H1 (cell line): ENCODE data around the gene OR5K2. TPM values are rescaled to one million over a fixed set of nuclear protein-coding genes. Genes with fewer than 3 reads are reported as not detected.

Experiments used
- CTCF ChIA-PET: fragments of 300-600 bp; sonication (Branson Sonifier 250); formaldehyde crosslinking; loops from one replicate; lab custom pipeline; 2021; ENCODE audit not compliant: partially characterized antibody; lab: Charles Lee
- POLR2A ChIA-PET: fragments of 300-600 bp; sonication (Branson Sonifier 250); formaldehyde crosslinking; loops from one replicate; lab custom pipeline; 2021; ENCODE audit warnings: inconsistent platforms; ENCODE audit not compliant: partially characterized antibody; lab: Charles Lee
- DNase-seq, 2 experiments: peaks; one replicate each; pipeline versions ENCODE4 v3.0.0 to v3.0.0-alpha.2; 2010 to 2022; ENCODE audit warnings: low spot score in 2 of 2, low read depth in 1 of 2, mixed read lengths in 1 of 2
- FAIRE-seq: peaks from 2 replicates; lab custom pipeline; 2011; peaks lifted over from hg19 to GRCh38; lab: Jason Lieb, UNC
- H2AFZ ChIP-seq: 2 replicates; pipeline ENCODE4 v1.8.1; 2012; ENCODE audit warnings: low read length, inconsistent platforms
- H2AK5ac ChIP-seq: 2 replicates; pipeline ENCODE4 v1.6.1; 2013; ENCODE audit warnings: low read depth, low read length
- H2BK120ac ChIP-seq: replicated peaks from 2 replicates; pipeline ENCODE3; 2013; ENCODE audit warnings: low read depth, low read length, inconsistent platforms
- H2BK12ac ChIP-seq: 2 replicates; pipeline ENCODE4 v1.6.1; 2013; ENCODE audit warnings: low read depth, low read length
- H2BK15ac ChIP-seq: 2 replicates; pipeline ENCODE4 v1.6.1; 2013; ENCODE audit warnings: low read length
- H2BK20ac ChIP-seq: 2 replicates; pipeline ENCODE4 v1.6.1; 2013; ENCODE audit warnings: low read length
- H2BK5ac ChIP-seq: 2 replicates; pipeline ENCODE4 v1.6.1; 2013; ENCODE audit warnings: low read depth, low read length
- H3K14ac ChIP-seq: 2 replicates; pipeline ENCODE4 v1.6.1; 2013; ENCODE audit warnings: inconsistent platforms; ENCODE audit not compliant: insufficient read length
- H3K18ac ChIP-seq: 2 replicates; pipeline ENCODE4 v1.6.1; 2013; ENCODE audit warnings: low read length; ENCODE audit errors: extremely low read depth
- H3K23ac ChIP-seq: 2 replicates; pipeline ENCODE4 v1.6.1; 2013; ENCODE audit warnings: inconsistent platforms; ENCODE audit not compliant: insufficient read length
- H3K23me2 ChIP-seq: 2 replicates; pipeline ENCODE4 v1.6.1; 2013; ENCODE audit warnings: low read depth, low read length
- H3K27ac ChIP-seq: 2 replicates; pipeline ENCODE4 v1.6.1; 2011; ENCODE audit warnings: low read depth, low read length, inconsistent platforms
- H3K27me3 ChIP-seq, 4 experiments: replicated peaks in 1 of 4; 1 replicate in 1 of 4; 2 replicates in 3 of 4; pipeline versions ENCODE4 v1.6.1 to v1.8.1; 2011 to 2013; ENCODE audit warnings: low read length in 3 of 4, mild to moderate bottlenecking in 3 of 4, inconsistent platforms in 2 of 4, mixed read lengths in 2 of 4, moderate library complexity in 1 of 4; ENCODE audit not compliant: control insufficient read depth in 3 of 4, insufficient read depth in 3 of 4; ENCODE audit errors: extremely low read depth in 1 of 4
- H3K36me3 ChIP-seq, 4 experiments: 2 replicates each; pipeline versions ENCODE4 v1.6.1 to v1.8.1; 2011 to 2013; ENCODE audit warnings: mild to moderate bottlenecking in 4 of 4, low read length in 3 of 4, moderate library complexity in 2 of 4, control low read depth in 1 of 4, inconsistent platforms in 1 of 4; ENCODE audit not compliant: insufficient read depth in 4 of 4, control insufficient read depth in 2 of 4
- H3K4ac ChIP-seq: replicated peaks from 2 replicates; pipeline ENCODE3; 2013; ENCODE audit warnings: low read length, low read depth, mixed read lengths, inconsistent platforms; ENCODE audit not compliant: insufficient read length
- H3K4me1 ChIP-seq, 4 experiments: replicated peaks in 1 of 4; 1 replicate in 1 of 4; 2 replicates in 3 of 4; pipeline versions ENCODE4 v1.6.1 to v1.8.1; 2011 to 2013; ENCODE audit warnings: low read length in 3 of 4, inconsistent platforms in 2 of 4, mixed read lengths in 1 of 4; ENCODE audit not compliant: insufficient read depth in 4 of 4, control insufficient read depth in 3 of 4
- H3K4me2 ChIP-seq, 2 experiments: 2 replicates each; pipeline versions ENCODE4 v1.6.1 to v1.8.1; 2011 to 2013; ENCODE audit warnings: low read depth in 2 of 2, low read length in 2 of 2, control low read depth in 1 of 2, inconsistent platforms in 1 of 2, mild to moderate bottlenecking in 1 of 2; ENCODE audit not compliant: insufficient read depth in 1 of 2
- H3K4me3 ChIP-seq, 4 experiments: fragments of 200-600, 300-600 bp in 1 of 4; sonication (generic), shearing (Covaris generic), sonication (Bioruptor Twin) in 1 of 4; 2 replicates each; pipeline versions ENCODE4 v1.5.1 to v1.8.1; 2011 to 2016; ENCODE audit warnings: low read length in 4 of 4, low read depth in 3 of 4, control low read depth in 2 of 4, inconsistent platforms in 2 of 4, mild to moderate bottlenecking in 2 of 4, mixed read lengths in 1 of 4, moderate library complexity in 1 of 4; ENCODE audit not compliant: insufficient read depth in 2 of 4; ENCODE audit errors: extremely low read depth in 1 of 4
- H3K56ac ChIP-seq: replicated peaks from 2 replicates; pipeline ENCODE3; 2013; ENCODE audit warnings: low read depth, mild to moderate bottlenecking, mixed read lengths, low read length, inconsistent platforms; ENCODE audit not compliant: insufficient read length
- H3K79me1 ChIP-seq: 2 replicates; pipeline ENCODE4 v1.6.1; 2013; ENCODE audit warnings: low read depth, low read length, control low read depth
- H3K79me2 ChIP-seq, 2 experiments: 2 replicates each; pipeline versions ENCODE4 v1.6.1 to v1.8.1; 2012 to 2013; ENCODE audit warnings: low read length in 2 of 2, mild to moderate bottlenecking in 2 of 2, inconsistent platforms in 1 of 2; ENCODE audit not compliant: insufficient read depth in 2 of 2, control insufficient read depth in 1 of 2
- H3K9ac ChIP-seq, 4 experiments: replicated peaks in 1 of 4; 1 replicate in 1 of 4; 2 replicates in 3 of 4; pipeline versions ENCODE4 v1.6.1 to v1.8.1; 2011 to 2013; ENCODE audit warnings: low read depth in 3 of 4, low read length in 3 of 4, control low read depth in 2 of 4, mild to moderate bottlenecking in 2 of 4, moderate library complexity in 2 of 4, inconsistent platforms in 1 of 4; ENCODE audit errors: extremely low read depth in 1 of 4
- H3K9me3 ChIP-seq, 2 experiments: 2 replicates each; pipeline versions ENCODE4 v1.6.1 to v1.8.1; 2012 to 2013; ENCODE audit warnings: mild to moderate bottlenecking in 2 of 2, moderate library complexity in 2 of 2, control low read depth in 1 of 2, inconsistent platforms in 1 of 2, low read depth in 1 of 2, low read length in 1 of 2, mixed read lengths in 1 of 2; ENCODE audit not compliant: insufficient read depth in 2 of 2
- H4K20me1 ChIP-seq, 2 experiments: replicated peaks in 1 of 2; 2 replicates each; pipeline versions ENCODE3 to v1.8.1; 2011 to 2013; ENCODE audit warnings: inconsistent platforms in 2 of 2, low read length in 2 of 2, mild to moderate bottlenecking in 1 of 2; ENCODE audit not compliant: insufficient read depth in 2 of 2, control insufficient read depth in 1 of 2
- H4K5ac ChIP-seq: 2 replicates; pipeline ENCODE4 v1.6.1; 2013; ENCODE audit warnings: low read length, low read depth, mixed read lengths, inconsistent platforms; ENCODE audit not compliant: insufficient read length
- H4K8ac ChIP-seq: 2 replicates; pipeline ENCODE4 v1.8.0; 2013; ENCODE audit warnings: mild to moderate bottlenecking, moderate library complexity, low read length, inconsistent platforms; ENCODE audit not compliant: insufficient read depth; ENCODE audit errors: extremely low read depth
- H4K91ac ChIP-seq: replicated peaks from 2 replicates; pipeline ENCODE3; 2013; ENCODE audit warnings: low read length, mixed read lengths, inconsistent platforms; ENCODE audit not compliant: insufficient read length
- BACH1 ChIP-seq: IDR thresholded peaks from 2 replicates; pipeline ENCODE4 v1.6.1; 2012; ENCODE audit warnings: low read length, improper control_type of control experiment
- CEBPB ChIP-seq: IDR thresholded peaks from 2 replicates; pipeline ENCODE4 v1.6.1; 2012; ENCODE audit warnings: low read depth, low read length
- CREB1 ChIP-seq: IDR thresholded peaks from 2 replicates; pipeline ENCODE4 v1.6.1; 2012; ENCODE audit warnings: inconsistent platforms
- EGR1 ChIP-seq: IDR thresholded peaks from 2 replicates; pipeline ENCODE4 v1.6.1; 2011; ENCODE audit warnings: low read depth, low read length, borderline replicate concordance
- EZH2 ChIP-seq: fragments of 200-600 bp; sonication (generic); IDR thresholded peaks from 2 replicates; pipeline ENCODE4 v1.7.1; 2012; ENCODE audit warnings: low read depth, mild to moderate bottlenecking, moderate library complexity, low read length, inconsistent platforms; ENCODE audit not compliant: severe bottlenecking
- FOSL1 ChIP-seq: IDR thresholded peaks from 2 replicates; pipeline ENCODE4 v1.6.1; 2011; ENCODE audit warnings: mild to moderate bottlenecking, low read depth, low read length, moderate library complexity; ENCODE audit not compliant: insufficient read depth
- JUN ChIP-seq: IDR thresholded peaks from 2 replicates; pipeline ENCODE4 v1.6.1; 2011; ENCODE audit warnings: low read depth, mild to moderate bottlenecking, improper control_type of control experiment, low read length
- KDM4A ChIP-seq: IDR thresholded peaks from one replicate; pipeline ENCODE4 v1.7.1; 2012; ENCODE audit warnings: low read depth, mild to moderate bottlenecking, moderate library complexity, low read length, inconsistent platforms; ENCODE audit not compliant: severe bottlenecking
- NANOG ChIP-seq: IDR thresholded peaks from 2 replicates; pipeline ENCODE4 v1.6.1; 2011; ENCODE audit warnings: low read length, low read depth, mild to moderate bottlenecking, inconsistent platforms; ENCODE audit not compliant: insufficient read depth, poor library complexity, severe bottlenecking
- POLR2AphosphoS5 ChIP-seq: IDR thresholded peaks from 2 replicates; pipeline ENCODE4 v1.6.1; 2011; ENCODE audit warnings: low read depth, low read length
- RAD21 ChIP-seq, 2 experiments: IDR thresholded peaks in 1 of 2; conservative IDR thresholded peaks in 1 of 2; 2 replicates each; pipeline ENCODE4 v1.6.1; 2011; ENCODE audit warnings: low read depth in 2 of 2, low read length in 2 of 2, improper control_type of control experiment in 1 of 2, inconsistent platforms in 1 of 2, mild to moderate bottlenecking in 1 of 2, moderate library complexity in 1 of 2
- SIN3A ChIP-seq, 2 experiments: IDR thresholded peaks in 1 of 2; conservative IDR thresholded peaks in 1 of 2; 2 replicates each; pipeline ENCODE4 v1.6.1; 2011 to 2012; ENCODE audit warnings: low read length in 2 of 2, improper control_type of control experiment in 1 of 2, low read depth in 1 of 2, mild to moderate bottlenecking in 1 of 2
- SIRT6 ChIP-seq: IDR thresholded peaks from one replicate; pipeline ENCODE4 v1.7.1; 2012; ENCODE audit warnings: low read length, inconsistent platforms
- SIX5 ChIP-seq: IDR thresholded peaks from 2 replicates; pipeline ENCODE4 v1.6.1; 2011; ENCODE audit warnings: mild to moderate bottlenecking, low read depth, low read length
- WGBS, 2 experiments: shearing (Covaris generic) in 1 of 2; methylation state at CpG; one replicate each; pipeline versions ENCODE4 v1.1.6 to v1.1.7; 2013 to 2015; ENCODE audit warnings: low lambda C conversion rate in 2 of 2, mixed read lengths in 2 of 2, inconsistent platforms in 1 of 2, low coverage in 1 of 2, missing lambda C conversion rate in 1 of 2; ENCODE audit not compliant: insufficient replicate concordance in 2 of 2, insufficient coverage in 1 of 2, insufficient read length in 1 of 2; ENCODE audit errors: extremely low coverage in 1 of 2, missing lambda C conversion rate in 1 of 2; 5-methylcytosine and 5-hydroxymethylcytosine counted together
- polyA plus RNA-seq, 7 experiments: library from polyadenylated mRNA; depleted of rRNA in 3 of 7; stranded (reverse) in 5 of 7; unstranded in 2 of 7; fragments of >200 nt in 5 of 7; fragments of 200-250 nt in 2 of 7; gene quantifications; 1 replicate in 5 of 7; 2 replicates in 1 of 7; 4 replicates in 1 of 7; pipeline versions ENCODE4 v1.2.1 to v1.2.3, GENCODE V29; 2011 to 2013; ENCODE audit warnings: missing spikeins in 2 of 7, mixed read lengths in 2 of 7
- total RNA-seq: library from RNA; stranded (reverse); fragmentation: NEBNext Ultra II Directional; extraction: Animal tissue kit (Norgen Biotek cat#: 25700); gene quantifications from 2 replicates; pipeline ENCODE4 v1.2.1, GENCODE V29; 2021

Gene OR5K2
- total and polyA plus RNA-seq, 2 of the 8 experiments (the other 6 are each of a cell fraction or from before 2014, with no cell fraction given) = not detected

GRCh38 chr3:98545940-98546339 lies 48.5 kb downstream of the OR5K2 start:
- H3K27ac ChIP-seq = no peak overlapping the region
- H3K56ac ChIP-seq = no peak overlapping the region
- no peak overlapping the region for H2BK15ac ChIP-seq
- no peaks in the 10 kb centered on the region for H3K9me3 ChIP-seq
- H3K14ac ChIP-seq = no peak overlapping the region
- no peak overlapping the region for H3K23ac ChIP-seq
- CTCF ChIA-PET = interaction anchor here (1.1 kb wide), 1 partner anchor 56 kb away, joined by 4 read pairs; no protein-coding TSS in a partner anchor
- H4K91ac ChIP-seq = no peak overlapping the region
- no peak overlapping the region for H3K9ac ChIP-seq
- no peaks in the 10 kb centered on the region for H3K27me3 ChIP-seq
- H3K4me2 ChIP-seq = no peak overlapping the region
- no peak overlapping the region for H3K4ac ChIP-seq
- no peak overlapping the region for H2AFZ ChIP-seq
- H2BK120ac ChIP-seq = no peak overlapping the region
- TF ChIP-seq JUN (no peak), CREB1 (no peak), SIX5 (no peak), FOSL1 (no peak), NANOG (no peak), KDM4A (no peak), CEBPB (no peak), RAD21 (IDR thresholded peaks at IDR 0.05 in 1 of 2, conservative IDR thresholded peaks at IDR 0.05 in 1 of 2; ENCODE audit: low read depth in 2 of 2, low read length in 2 of 2) (no peak), EZH2 (no peak), EGR1 (no peak), POLR2AphosphoS5 (no peak), SIN3A (conservative IDR thresholded peaks at IDR 0.05 in 1 of 2, IDR thresholded peaks at IDR 0.05 in 1 of 2; ENCODE audit: low read depth in 1 of 2, low read length in 2 of 2) (no peak), BACH1 (no peak), SIRT6 (no peak)
- no peaks in the 10 kb centered on the region for H4K20me1 ChIP-seq
- no peaks in the 10 kb centered on the region for H3K23me2 ChIP-seq
- H3K4me3 ChIP-seq = no peak overlapping the region
- POLR2A ChIA-PET = no interaction called here
- H4K5ac ChIP-seq = no peak overlapping the region
- H3K36me3 ChIP-seq = no peaks in the 10 kb centered on the region
- no peaks in the 10 kb centered on the region for H3K79me2 ChIP-seq
- H2BK12ac ChIP-seq = no peak overlapping the region
- FAIRE-seq (no peak), DNase-seq (no peak)
- H3K79me1 ChIP-seq = no peaks in the 10 kb centered on the region
- H2BK20ac ChIP-seq = no peak overlapping the region
- 91% methylated on average over 5 of the region's 5 CpGs; no CpG with 5 or more reads in 1 of the 2 experiments for WGBS, 2 experiments
- H2AK5ac ChIP-seq = no peak overlapping the region
- no peak overlapping the region for H3K18ac ChIP-seq
- no peak overlapping the region for H4K8ac ChIP-seq
- H3K4me1 ChIP-seq = peaks cover 0 to 2% (median 0%) of the 10 kb centered on the region in 4 experiments; a peak in 1 of 7 replicates
- no peak overlapping the region for H2BK5ac ChIP-seq
